ENCODE results near the gene PLCB3.
A peak's percentile ranks its signal among the peaks of the same experiment; 100 is the strongest.

- TF ChIP-seq CTCF (IDR thresholded peaks at IDR 0.05; ENCODE audit: poor library complexity, severe bottlenecking): peak; percentile 67
- TF ChIP-seq EP300 (conservative IDR thresholded peaks at IDR 0.05; ENCODE audit: poor library complexity, severe bottlenecking): no peak
- TF ChIP-seq TAF1 (IDR thresholded peaks at IDR 0.05; ENCODE audit: low read depth): no peak
- no peak for TF ChIP-seq REST (IDR thresholded peaks at IDR 0.05; ENCODE audit: borderline replicate concordance)
- no peak for TF ChIP-seq EZH2 (IDR thresholded peaks at IDR 0.05; ENCODE audit: borderline replicate concordance, insufficient read depth, low read length, poor library complexity, severe bottlenecking)
- peak; percentile 70 for TF ChIP-seq RAD21 (conservative IDR thresholded peaks at IDR 0.05)
- no peak for TF ChIP-seq POLR2AphosphoS5 (IDR thresholded peaks at IDR 0.05)
These were observed 46.8 kb upstream of the PLCB3 start for GRCh38 chr11:64204464-64204989.
